Germinal center (tissue), 1 donor: ENCODE data around the gene ZNF280A.

Source experiments
- DNase-seq: peaks from one replicate; pipeline ENCODE4 v3.0.0; 2012; ENCODE audit warnings: mixed read lengths, low spot score

ZNF280A gene

DNA sequence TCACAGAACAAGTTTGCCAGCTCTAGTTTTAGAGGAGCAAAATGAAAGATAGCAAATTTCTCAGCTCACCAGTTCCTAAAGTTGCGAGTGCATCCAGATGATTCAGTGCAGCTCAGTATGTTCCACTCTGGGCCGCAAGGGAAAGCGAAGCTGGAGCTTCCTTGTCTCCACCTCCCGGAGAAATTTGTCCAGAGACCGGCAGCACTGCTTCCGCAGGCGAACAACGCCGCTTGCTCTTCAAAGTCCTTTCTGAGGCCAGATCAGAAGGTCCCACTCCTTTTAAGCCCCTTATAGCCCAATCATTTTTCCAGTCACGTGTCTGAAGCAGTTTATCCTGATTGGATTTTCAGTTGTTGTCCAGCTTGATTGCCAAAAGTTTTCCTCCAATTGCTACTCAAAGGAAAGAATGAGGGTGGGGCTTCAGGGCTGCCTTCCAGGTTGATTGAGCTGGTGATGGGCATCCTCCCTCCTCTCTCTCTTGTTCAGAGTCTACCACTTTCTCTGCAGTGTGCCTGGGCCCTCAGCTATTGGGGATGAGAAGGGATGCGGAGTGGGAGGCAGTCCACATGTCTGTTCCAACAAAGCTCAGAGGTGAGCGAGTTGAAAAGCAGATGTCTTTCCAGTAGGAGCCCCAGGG, at the start of gene ZNF280A:
Gene ZNF280A (minus strand): TSS at position 251 of the 637 bp plus-strand sequence. CDS start 4,640 bp downstream, outside the sequence.
- no peak for DNase-seq

DNA sequence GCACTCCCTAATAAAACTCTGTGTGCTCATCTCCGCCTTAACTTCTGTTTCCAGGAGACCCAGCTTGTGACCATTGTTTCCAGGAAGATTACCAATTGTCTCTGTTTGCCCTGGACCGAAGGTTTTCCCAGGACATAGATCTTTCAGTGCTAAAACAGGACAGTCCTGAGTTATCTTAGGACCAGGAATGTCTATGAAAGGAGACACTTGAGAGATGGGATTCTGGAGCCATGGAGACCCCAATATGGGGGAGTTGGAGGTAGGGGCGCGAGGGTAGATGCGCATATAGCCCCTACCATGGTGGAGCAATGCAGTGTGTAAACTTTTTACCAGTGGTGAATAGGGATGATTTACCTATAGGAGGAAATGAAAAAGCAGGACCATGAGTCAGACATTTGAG, 49.1 kb upstream of the ZNF280A start:
- DNase-seq, result no peak

- no peak for DNase-seq
Observed at GRCh38 chr22:22565981-22566380, 45.9 kb upstream of the ZNF280A start.

DNA sequence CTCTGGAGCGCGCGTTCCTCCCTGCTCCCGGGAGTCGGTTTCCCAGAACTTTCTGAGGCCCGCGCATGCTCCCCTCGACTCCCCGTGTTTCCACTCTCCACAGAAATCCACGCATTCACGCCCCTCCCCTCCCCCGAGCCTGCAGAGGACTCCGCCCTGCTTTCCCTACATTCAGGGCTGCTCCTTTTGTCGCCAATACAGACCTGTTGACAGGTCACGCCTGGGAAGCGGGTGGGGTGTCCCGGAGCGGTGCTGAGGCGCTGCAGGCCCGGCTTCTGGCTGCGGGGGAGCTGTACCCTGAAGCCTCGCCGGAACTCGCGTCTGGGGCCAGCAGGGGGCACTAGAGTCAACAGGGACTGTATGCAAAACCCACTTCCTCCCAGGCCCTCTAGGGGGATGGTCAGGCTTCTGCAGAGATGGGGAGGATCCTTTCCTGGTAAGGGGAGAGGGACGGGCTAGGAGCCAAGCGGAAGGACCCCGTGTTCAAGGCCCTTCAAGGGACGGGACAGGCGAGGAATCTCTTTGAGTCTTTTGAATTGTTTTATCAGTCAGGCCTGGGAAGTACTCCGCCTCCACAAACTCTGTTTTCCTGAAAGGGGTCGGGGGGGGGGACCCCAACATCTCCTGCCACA, 39.0 kb upstream of the ZNF280A start, which contains the start of gene PRAME:
Gene PRAME (minus strand): TSS at position 294 of the 632 bp plus-strand sequence. CDS start 2,433 bp downstream, outside the sequence.
- peak; percentile 88 for DNase-seq

GRCh38 chr22:22558071-22558971, 38.3 kb upstream of the ZNF280A start:
- no peak for DNase-seq

DNA sequence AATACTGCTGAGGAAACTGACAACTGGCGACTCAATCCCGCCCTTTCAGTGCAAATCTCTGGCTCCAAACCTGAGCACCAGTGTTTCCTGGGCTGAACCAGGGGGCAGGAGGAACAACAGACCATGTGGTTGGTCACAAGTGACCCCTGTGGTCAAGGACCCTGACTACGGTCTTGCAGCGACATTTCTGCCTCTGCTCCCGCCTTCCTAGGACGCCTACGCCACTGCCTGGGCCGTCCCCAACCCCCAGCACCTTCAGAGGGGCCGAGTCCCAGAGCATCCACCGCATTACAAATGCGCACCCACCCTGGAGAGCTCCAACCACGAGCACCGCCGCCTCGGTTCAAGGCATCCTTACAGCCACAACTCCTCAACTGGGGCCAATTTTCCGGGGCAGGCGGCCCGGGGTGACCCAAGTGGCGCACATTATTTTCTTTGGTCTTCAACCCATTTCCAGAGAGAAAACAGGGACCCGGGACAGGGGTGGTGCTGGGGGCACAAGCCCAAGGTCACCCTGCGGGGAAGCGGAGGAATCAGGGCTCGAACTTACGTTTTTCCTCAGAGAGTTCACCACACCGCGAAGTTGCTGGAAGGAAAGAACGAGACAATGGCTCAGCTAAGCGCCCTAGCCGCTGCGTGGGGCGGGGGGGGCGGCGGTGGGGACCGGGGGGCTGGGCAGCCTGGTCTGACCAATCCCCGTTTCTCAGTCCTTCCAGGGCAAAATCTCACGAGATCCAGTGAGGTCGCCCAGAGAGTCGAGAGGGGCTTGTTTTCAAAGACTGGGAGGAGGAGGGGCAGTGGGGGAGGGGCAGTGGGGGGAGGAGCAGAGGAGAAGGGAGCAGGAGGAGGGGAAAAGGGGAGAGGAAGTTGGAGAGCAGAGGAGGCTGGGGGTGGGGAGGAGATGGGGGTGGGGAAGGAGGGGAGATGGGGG, 37.2 kb upstream of the ZNF280A start:
- DNase-seq, result no peak

DNA sequence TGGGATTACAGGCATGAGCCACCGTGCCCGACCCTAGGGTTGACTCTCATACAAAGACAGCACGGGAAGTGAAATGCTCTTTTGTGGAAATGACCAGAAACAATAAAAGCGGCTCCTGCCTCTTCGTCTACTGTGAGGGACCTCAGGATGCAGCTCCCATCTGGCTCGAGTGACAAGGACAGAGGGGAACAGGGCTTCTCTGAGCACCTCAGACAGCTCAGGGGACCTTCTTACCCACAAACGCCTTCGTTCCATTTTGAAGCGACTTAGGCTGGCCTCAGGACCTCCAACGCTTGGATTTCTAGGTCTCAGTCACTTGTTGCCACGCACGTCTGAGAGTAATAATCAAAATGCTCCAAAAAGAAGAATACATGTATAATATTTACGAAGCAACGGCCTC, 36.5 kb upstream of the ZNF280A start:
- no peak for DNase-seq

GRCh38 chr22:22555596-22555995, 35.5 kb upstream of the ZNF280A start:
- no peak for DNase-seq

DNA sequence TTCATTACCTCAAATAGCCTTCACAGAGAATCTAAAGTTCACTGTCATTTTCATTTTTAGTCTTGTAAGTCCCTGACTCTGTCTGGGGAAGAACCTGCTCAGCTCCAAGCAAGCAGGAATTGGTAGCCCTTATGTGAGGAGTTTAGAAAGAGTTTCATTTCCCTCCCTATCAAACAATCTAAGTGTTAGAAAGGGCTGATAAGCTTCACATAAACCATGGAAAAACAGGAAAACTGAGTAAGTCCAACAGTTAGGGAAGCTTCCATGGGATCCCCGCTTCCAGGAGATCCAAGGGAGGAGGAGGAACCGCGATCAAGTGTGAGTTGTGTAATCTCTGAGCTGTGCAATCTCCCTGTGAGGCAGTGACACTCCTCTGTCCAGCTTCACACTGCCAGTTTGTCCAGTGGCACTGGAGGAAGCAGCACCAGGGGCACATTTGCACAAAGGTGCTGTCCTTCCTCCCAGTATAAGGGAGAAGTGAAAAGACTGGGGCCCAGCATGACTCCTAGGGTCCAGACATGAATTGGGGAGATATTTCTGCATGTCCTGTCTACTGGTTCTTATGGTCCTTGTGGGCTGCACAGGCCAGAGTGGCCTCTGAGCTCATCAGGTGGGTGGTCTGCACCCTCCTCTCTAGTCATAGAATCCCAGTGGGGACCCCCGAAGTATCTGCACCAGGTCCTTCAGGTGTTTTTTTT, 34.7 kb upstream of the ZNF280A start:
- no peak for DNase-seq

DNA sequence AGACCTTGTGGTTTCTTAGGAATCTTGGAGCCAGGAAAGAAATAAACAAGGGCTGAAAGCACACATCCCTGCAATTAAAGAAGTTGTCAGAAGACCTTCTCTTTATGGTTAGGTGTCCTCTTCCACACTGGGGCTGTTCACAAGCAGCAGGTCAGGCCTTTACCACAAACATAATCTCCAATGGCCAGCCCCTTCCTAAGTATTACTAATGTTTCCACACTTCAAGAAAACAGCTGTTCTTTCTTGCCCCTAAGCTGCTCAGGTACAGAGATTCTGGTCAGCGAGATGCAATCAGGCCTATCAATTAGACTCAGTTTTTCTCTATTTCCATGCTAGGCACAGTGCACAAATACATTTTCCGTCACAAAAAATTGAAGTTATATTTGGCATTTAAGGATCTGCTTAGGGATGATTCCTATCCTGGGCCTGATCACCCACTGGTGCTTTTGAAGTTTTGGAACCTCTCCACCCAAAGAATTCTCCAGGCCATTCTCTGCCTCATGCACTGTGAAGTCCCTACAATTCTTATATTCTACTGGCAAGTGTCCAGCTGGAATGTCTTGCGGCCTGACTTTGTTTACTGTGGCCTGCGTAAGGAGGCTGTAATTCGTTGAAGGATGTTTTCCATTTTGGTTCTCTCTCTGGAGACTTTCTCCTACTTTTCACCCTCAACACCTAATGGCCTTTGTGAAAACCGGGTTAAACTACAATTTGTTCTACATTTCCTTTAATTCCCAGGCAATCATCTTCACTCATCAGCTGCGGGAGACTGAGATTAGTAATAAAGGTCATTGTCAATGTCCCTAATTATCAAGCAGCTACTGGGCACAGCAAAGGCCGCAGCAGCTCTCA, 33.9 kb upstream of the ZNF280A start:
- DNase-seq, result no peak

GRCh38 chr22:22553141-22553540, 33.1 kb upstream of the ZNF280A start:
- no peak for DNase-seq

DNA sequence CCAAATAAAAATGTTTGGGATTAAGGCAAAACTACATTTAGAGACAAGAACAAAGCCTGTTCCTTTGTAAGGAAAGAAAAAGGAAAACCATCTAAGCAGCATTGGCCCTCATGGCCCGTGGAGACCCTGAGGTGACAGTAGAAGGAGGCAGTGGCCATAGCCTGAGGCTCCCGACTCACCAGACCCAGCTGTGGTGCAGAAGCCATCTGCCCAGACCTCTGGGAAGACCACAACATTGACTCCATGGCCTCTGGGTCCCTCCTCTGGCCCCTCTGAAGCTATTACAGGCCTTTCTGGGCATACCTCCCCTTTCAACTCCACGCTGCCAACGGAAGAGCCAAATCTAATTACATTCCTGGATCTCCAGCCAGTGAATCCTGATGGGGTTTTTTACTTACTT, 32.6 kb upstream of the ZNF280A start:
- no peak for DNase-seq

DNA sequence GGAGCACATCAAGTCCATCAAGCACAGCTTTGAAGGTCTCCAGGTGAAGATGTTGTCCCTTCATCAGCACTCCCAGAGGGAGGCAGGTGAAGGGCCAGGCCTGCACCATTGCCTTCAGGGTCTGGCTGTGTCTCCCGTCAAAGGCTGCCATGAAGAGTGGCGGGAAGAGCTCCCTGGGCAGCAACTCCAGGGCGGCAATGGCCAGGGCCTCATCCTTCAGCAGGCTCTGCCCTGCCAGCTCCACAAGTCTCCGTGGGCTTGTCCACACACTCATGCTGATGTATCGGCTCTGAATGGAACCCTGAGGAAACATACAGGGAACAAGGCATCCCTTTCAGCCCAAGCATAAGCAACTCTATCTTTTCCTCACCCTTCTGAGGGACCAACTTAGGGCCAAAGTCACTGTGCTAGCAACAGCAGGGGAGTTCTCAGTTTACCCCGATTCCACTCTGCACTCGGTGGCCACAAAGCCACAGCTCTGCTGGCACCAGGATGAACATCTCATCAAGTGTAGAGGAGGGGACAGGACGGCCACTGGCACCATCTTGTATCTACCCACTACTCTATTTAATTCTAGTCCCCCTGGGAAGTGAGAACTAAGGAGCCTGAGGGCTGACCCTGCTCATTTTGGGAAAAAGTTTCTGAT, 30.8 kb upstream of the ZNF280A start:
- DNase-seq, result no peak

DNA sequence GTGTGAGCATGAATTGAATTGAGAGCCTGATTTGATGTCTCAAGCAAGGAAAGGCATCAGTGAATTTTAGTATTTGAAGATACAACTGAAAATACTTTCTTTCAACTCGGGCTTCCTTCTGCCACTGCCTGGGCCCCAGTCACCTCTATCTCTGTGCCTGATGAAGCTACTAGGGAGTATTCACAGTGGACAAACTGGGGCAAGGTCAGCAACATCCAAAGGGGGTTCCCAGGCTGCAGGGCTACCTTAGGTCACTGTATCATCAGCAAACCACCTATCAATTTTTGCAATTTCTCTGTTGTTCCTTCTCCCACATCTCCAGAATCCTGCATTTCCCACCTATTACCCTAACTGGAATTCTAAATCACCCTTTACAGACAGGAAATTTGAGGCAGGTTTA, 28.8 kb upstream of the ZNF280A start:
- DNase-seq, result no peak

- no peak for DNase-seq
Observed at GRCh38 chr22:22548317-22548716, 28.2 kb upstream of the ZNF280A start.

DNA sequence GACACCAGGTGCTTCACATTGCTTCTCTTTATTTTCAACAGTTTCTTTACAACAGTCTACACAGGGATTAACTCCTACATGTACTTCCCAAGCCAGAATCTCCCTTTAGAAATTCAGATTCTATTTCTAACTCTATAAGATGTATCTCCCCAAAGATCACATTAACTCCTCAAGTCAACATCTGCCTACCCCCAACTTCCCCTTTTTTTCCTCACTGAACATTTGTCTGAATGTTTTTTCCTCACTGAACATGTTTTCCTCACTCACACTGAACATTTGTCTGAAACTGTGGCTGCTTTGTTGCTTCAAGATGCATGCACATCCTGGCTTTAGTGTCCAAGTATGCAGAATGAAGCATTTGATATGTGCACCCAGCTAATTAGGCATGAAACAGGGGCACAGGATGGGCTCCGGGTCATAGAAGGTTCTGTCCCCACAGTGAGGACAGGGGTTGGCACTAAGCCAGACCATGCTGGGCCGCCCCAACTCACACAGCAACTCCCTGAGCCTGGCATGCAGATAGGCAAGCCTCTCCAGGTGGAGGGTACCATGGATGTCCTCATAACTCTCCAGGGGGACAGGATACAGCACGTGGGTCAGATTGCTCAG, 27.7 kb upstream of the ZNF280A start:
- DNase-seq, result no peak

DNA sequence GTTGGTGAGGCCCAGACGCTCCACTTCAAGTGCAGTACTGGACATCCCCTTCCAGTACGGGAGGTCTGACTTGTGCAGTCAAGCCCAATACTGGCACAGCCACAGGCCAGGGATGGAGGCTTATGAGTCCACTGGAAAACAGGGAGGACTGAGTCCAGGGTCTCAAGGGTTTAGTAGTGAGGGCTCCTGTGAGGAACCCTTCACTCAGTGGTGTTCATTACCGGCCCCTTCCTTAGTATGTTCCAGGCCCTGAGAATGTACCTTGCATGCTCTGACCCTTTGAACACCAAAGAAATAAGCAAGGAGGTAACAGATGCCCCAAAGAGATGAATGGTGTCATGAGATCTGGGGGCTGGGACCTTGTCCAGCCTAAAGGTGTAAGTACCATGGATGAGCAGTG, 27.2 kb upstream of the ZNF280A start:
- DNase-seq, result no peak

DNA sequence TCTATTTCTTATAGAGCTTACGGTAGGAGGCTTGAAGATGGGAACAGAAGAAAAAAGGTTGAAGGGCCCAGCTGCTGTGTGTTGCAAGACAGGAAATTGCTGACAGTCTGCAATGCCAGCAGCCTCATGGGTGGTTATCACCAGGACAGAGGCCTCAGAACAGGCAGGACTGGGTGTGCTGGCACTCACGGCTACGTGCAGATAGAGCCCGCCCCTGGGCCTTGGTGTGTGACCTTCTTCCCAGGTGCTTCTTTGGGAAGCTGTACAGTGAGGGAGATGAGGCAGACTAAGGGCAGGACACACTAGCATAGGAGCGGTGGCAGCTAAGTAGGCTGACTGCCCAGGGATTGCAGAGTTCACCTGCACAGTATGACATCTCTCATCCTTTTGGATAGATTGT, 26.4 kb upstream of the ZNF280A start:
- no peak for DNase-seq

- no peak for DNase-seq
Observed at GRCh38 chr22:22545084-22545483, 25.0 kb upstream of the ZNF280A start.
